ENCODE data around the gene LCN9.

- TF ChIP-seq CTCF (IDR thresholded peaks at IDR 0.05; ENCODE audit: insufficient read depth, low read length) (no peak), POLR2AphosphoS5 (IDR thresholded peaks at IDR 0.05; ENCODE audit: low read depth) (no peak), REST (IDR thresholded peaks at IDR 0.05; ENCODE audit: insufficient replicate concordance, low read depth) (no peak), GABPA (IDR thresholded peaks at IDR 0.05; ENCODE audit: low read depth) (no peak), SPI1 (IDR thresholded peaks at IDR 0.05; ENCODE audit: borderline replicate concordance, low read depth) (no peak)
Observed at GRCh38 chr9:135671591-135672041, 8.5 kb downstream of the LCN9 start.

Data from HL-60 (cell line).